Vagina (tissue), 2 donors: Measurements from ENCODE around the gene WTIP.

Experiments
- POLR2AphosphoS5 ChIP-seq, 2 donors: sonication (generic); formaldehyde crosslinking; IDR thresholded peaks; one replicate each; pipeline ENCODE4 v1.9.0; 2017; ENCODE audit warnings: antibody characterized with exemption in 2 of 2, mild to moderate bottlenecking in 2 of 2, low read depth in 1 of 2; ENCODE audit not compliant: insufficient read depth in 1 of 2
- TF ChIP-seq, protein P1 (sequence below), 3 experiments: fragments of 450-650 bp in 2 of 3; fragments of 200-600 bp in 1 of 3; sonication (generic) in 1 of 3; IDR thresholded peaks; one replicate each; pipeline ENCODE4 v1.5.1; 2017 to 2019; ENCODE audit warnings: antibody characterized with exemption in 3 of 3, mild to moderate bottlenecking in 2 of 3, moderate library complexity in 2 of 3

DNA sequence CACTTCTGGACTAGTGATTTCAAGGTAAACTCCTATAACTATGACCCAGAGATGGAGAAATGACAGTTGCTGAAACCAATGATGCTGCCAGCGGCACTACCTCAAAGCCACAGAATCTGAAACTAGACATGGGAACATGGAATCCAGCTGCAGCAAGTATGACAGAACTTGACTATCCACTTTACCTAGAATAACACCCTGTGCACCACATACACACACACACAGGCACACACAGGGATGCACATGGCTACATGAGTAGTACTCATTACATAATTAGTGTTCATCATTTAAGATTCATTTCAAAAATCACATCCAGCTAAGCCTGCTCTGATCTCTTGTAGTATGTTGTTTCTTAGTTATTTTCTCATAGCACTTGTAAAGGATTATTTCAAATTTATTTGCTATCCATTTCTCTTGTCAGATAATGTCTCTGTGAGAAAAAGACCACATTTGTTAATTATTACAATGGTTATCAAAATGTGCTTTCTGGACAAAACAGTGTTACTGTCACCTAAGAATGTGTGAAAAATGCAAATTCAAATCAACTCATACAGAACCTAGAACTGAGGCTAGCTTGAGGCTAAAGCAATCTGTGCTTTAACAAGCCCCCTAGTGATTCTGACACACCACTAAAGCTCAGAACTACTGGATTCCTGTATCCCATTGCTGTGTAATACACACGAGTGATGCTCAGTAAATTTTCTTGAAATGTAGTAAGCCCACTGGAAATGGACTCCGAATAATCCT lies 59.4 kb downstream of the WTIP start:
- TF ChIP-seq, protein P1, sequence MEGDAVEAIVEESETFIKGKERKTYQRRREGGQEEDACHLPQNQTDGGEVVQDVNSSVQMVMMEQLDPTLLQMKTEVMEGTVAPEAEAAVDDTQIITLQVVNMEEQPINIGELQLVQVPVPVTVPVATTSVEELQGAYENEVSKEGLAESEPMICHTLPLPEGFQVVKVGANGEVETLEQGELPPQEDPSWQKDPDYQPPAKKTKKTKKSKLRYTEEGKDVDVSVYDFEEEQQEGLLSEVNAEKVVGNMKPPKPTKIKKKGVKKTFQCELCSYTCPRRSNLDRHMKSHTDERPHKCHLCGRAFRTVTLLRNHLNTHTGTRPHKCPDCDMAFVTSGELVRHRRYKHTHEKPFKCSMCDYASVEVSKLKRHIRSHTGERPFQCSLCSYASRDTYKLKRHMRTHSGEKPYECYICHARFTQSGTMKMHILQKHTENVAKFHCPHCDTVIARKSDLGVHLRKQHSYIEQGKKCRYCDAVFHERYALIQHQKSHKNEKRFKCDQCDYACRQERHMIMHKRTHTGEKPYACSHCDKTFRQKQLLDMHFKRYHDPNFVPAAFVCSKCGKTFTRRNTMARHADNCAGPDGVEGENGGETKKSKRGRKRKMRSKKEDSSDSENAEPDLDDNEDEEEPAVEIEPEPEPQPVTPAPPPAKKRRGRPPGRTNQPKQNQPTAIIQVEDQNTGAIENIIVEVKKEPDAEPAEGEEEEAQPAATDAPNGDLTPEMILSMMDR (IDR thresholded peaks at IDR 0.05) = no peak
- TF ChIP-seq POLR2AphosphoS5 (IDR thresholded peaks at IDR 0.05; ENCODE audit: insufficient read depth in 1 of 2, low read depth in 1 of 2) = no peak
